Endothelial cell (in vitro differentiated cells): ENCODE results near the gene TTLL5. TPM values are rescaled to one million over a fixed set of nuclear protein-coding genes. Genes with fewer than 3 reads are reported as not detected.

Source experiments
- DNase-seq: peaks from one replicate; pipeline ENCODE4 v3.0.0; 2021; ENCODE audit warnings: low spot score
- H3K27ac Mint-ChIP-seq: one replicate; pipeline ENCODE4 v1.8.0; 2021; ENCODE audit warnings: mixed read lengths, inconsistent platforms; ENCODE audit not compliant: unreplicated experiment
- H3K27me3 Mint-ChIP-seq: one replicate; pipeline ENCODE4 v1.8.0; 2021; ENCODE audit warnings: mild to moderate bottlenecking, moderate library complexity, mixed read lengths, inconsistent platforms; ENCODE audit not compliant: unreplicated experiment
- H3K36me3 Mint-ChIP-seq: one replicate; pipeline ENCODE4 v1.8.0; 2021; ENCODE audit warnings: mild to moderate bottlenecking, low read depth, mixed read lengths, inconsistent platforms; ENCODE audit not compliant: unreplicated experiment
- H3K4me1 Mint-ChIP-seq: one replicate; pipeline ENCODE4 v1.8.0; 2021; ENCODE audit warnings: mild to moderate bottlenecking, mixed read lengths, inconsistent platforms; ENCODE audit not compliant: unreplicated experiment
- H3K4me3 Mint-ChIP-seq: one replicate; pipeline ENCODE4 v1.8.0; 2021; ENCODE audit warnings: mild to moderate bottlenecking, mixed read lengths, inconsistent platforms; ENCODE audit not compliant: unreplicated experiment
- H3K9me3 Mint-ChIP-seq: one replicate; pipeline ENCODE4 v1.8.0; 2021; ENCODE audit warnings: mixed read lengths, inconsistent platforms; ENCODE audit not compliant: unreplicated experiment
- total RNA-seq: library from RNA; stranded (reverse); fragmentation: NEBNext Ultra II Directional; extraction: Animal tissue kit (Norgen Biotek cat#: 25700); gene quantifications from one replicate; pipeline ENCODE4 v1.2.1, GENCODE V29; 2021; ENCODE audit not compliant: unreplicated experiment
- TF ChIP-seq, protein P1 (sequence below): fragments of 200-600 bp; sonication (generic); IDR thresholded peaks from one replicate; pipeline ENCODE4 v1.5.0; 2021; ENCODE audit warnings: antibody characterized with exemption; ENCODE audit not compliant: unreplicated experiment

TTLL5 gene
- total RNA-seq, 1 donor from 2014 or later: 62.8 TPM

GRCh38 chr14:75979071-75979571 lies 318.1 kb downstream of the TTLL5 start:
- no peaks in the 10 kb centered on the region for H3K36me3 Mint-ChIP-seq
- H3K27me3 Mint-ChIP-seq: peaks cover 9% of the 10 kb centered on the region
- no peak overlapping the region for H3K27ac Mint-ChIP-seq
- H3K4me1 Mint-ChIP-seq: peaks cover 18% of the 10 kb centered on the region
- H3K4me3 Mint-ChIP-seq: no peak overlapping the region
- H3K9me3 Mint-ChIP-seq: no peaks in the 10 kb centered on the region
- peak; percentile 53 for DNase-seq
- TF ChIP-seq, protein P1, sequence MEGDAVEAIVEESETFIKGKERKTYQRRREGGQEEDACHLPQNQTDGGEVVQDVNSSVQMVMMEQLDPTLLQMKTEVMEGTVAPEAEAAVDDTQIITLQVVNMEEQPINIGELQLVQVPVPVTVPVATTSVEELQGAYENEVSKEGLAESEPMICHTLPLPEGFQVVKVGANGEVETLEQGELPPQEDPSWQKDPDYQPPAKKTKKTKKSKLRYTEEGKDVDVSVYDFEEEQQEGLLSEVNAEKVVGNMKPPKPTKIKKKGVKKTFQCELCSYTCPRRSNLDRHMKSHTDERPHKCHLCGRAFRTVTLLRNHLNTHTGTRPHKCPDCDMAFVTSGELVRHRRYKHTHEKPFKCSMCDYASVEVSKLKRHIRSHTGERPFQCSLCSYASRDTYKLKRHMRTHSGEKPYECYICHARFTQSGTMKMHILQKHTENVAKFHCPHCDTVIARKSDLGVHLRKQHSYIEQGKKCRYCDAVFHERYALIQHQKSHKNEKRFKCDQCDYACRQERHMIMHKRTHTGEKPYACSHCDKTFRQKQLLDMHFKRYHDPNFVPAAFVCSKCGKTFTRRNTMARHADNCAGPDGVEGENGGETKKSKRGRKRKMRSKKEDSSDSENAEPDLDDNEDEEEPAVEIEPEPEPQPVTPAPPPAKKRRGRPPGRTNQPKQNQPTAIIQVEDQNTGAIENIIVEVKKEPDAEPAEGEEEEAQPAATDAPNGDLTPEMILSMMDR: peak; percentile 53

GRCh38 chr14:75979648-75980565 lies 318.9 kb downstream of the TTLL5 start:
- peaks cover 18% of the 10 kb centered on the region for H3K4me1 Mint-ChIP-seq
- no peaks in the 10 kb centered on the region for H3K9me3 Mint-ChIP-seq
- H3K27me3 Mint-ChIP-seq: peaks cover 11% of the 10 kb centered on the region
- TF ChIP-seq, protein P1: no peak
- H3K36me3 Mint-ChIP-seq: no peaks in the 10 kb centered on the region
- no peak overlapping the region for H3K27ac Mint-ChIP-seq
- DNase-seq: no peak
- no peak overlapping the region for H3K4me3 Mint-ChIP-seq

GRCh38 chr14:75980856-75981255 lies 319.8 kb downstream of the TTLL5 start:
- Mint-ChIP-seq H3K9me3 (no peaks in the 10 kb centered on the region), H3K4me1 (peaks cover 21% of the 10 kb centered on the region), H3K27ac (no peak overlapping the region), H3K4me3 (peak overlapping the region; percentile 92), H3K27me3 (peaks cover 11% of the 10 kb centered on the region), H3K36me3 (no peaks in the 10 kb centered on the region)
- DNase-seq: no peak
- TF ChIP-seq, protein P1: no peak

- H3K4me1 Mint-ChIP-seq: peaks cover 24% of the 10 kb centered on the region
- TF ChIP-seq, protein P1: no peak
- peaks cover 11% of the 10 kb centered on the region for H3K27me3 Mint-ChIP-seq
- no peak for DNase-seq
- H3K4me3 Mint-ChIP-seq: peak within 1 kb of the TSS; percentile 92
- no peaks in the 10 kb centered on the region for H3K36me3 Mint-ChIP-seq
- H3K9me3 Mint-ChIP-seq: no peaks in the 10 kb centered on the region
- H3K27ac Mint-ChIP-seq: no peak within 1 kb of the TSS
Measured at GRCh38 chr14:75981426-75982265, 320.6 kb downstream of the TTLL5 start, which contains the start of gene TGFB3. Gene TGFB3 (minus strand): TSS chr14:75981995. CDS start chr14:75980893, 1,102 bp downstream.
